Loucy (cell line): ENCODE data around the gene EPYC.

Source experiments
- H2AFZ ChIP-seq: fragments of 200-600 bp; sonication (generic); 2 replicates; pipeline ENCODE4 v1.6.0; 2016; ENCODE audit warnings: antibody characterized with exemption, mild to moderate bottlenecking, low read length, moderate library complexity
- H3F3A ChIP-seq: fragments of 200-600 bp; 2 replicates; pipeline ENCODE4 v1.6.0; 2016; ENCODE audit warnings: antibody characterized with exemption, low read depth, mild to moderate bottlenecking
- H3K27me3 ChIP-seq: fragments of 200-600 bp; sonication (generic); 2 replicates; pipeline ENCODE4 v1.6.1; 2014; ENCODE audit warnings: low read length, mild to moderate bottlenecking; ENCODE audit not compliant: insufficient read depth, poor library complexity, severe bottlenecking
- H3K36me3 ChIP-seq: fragments of 200-600 bp; sonication (generic); 2 replicates; pipeline ENCODE4 v1.6.1; 2016; ENCODE audit warnings: low read length; ENCODE audit not compliant: insufficient read depth
- H3K4me1 ChIP-seq: fragments of 200-600 bp; sonication (generic); 2 replicates; pipeline ENCODE4 v1.5.1; 2014; ENCODE audit warnings: low read length, mild to moderate bottlenecking; ENCODE audit not compliant: insufficient read depth, poor library complexity, severe bottlenecking
- H3K4me2 ChIP-seq: fragments of 200-600 bp; sonication (generic); 2 replicates; pipeline ENCODE4 v1.6.0; 2014; ENCODE audit warnings: antibody characterized with exemption, low read length, low read depth, mild to moderate bottlenecking; ENCODE audit not compliant: poor library complexity, severe bottlenecking
- H3K4me3 ChIP-seq: fragments of 200-600 bp; sonication (generic); 2 replicates; pipeline ENCODE4 v1.5.1; 2014; ENCODE audit warnings: low read length, mild to moderate bottlenecking, mixed read lengths; ENCODE audit not compliant: poor library complexity, severe bottlenecking
- H3K79me2 ChIP-seq: fragments of 200-600 bp; sonication (generic); 2 replicates; pipeline ENCODE4 v1.6.1; 2014; ENCODE audit warnings: low read length; ENCODE audit not compliant: insufficient read depth
- H3K9ac ChIP-seq: fragments of 200-600 bp; sonication (generic); 2 replicates; pipeline ENCODE4 v1.6.0; 2014; ENCODE audit warnings: mild to moderate bottlenecking, low read depth, low read length, moderate library complexity; ENCODE audit not compliant: poor library complexity, severe bottlenecking
- H3K9me2 ChIP-seq: fragments of 200-600 bp; sonication (generic); replicated peaks from 2 replicates; pipeline ENCODE4 v1.6.1; 2016; ENCODE audit warnings: low read depth, low read length, mixed read lengths
- H3K9me3 ChIP-seq: fragments of 200-600 bp; sonication (generic); 2 replicates; pipeline ENCODE4 v1.6.1; 2014; ENCODE audit warnings: mild to moderate bottlenecking, antibody characterized with exemption, low read length, low read depth; ENCODE audit not compliant: insufficient read depth
- H4K20me1 ChIP-seq: fragments of 200-600 bp; sonication (generic); 2 replicates; pipeline ENCODE4 v1.6.0; 2014; ENCODE audit warnings: antibody characterized with exemption, low read length, mild to moderate bottlenecking; ENCODE audit not compliant: insufficient read depth, poor library complexity, severe bottlenecking
- EZH2phosphoT487 ChIP-seq: fragments of 200-600 bp; IDR thresholded peaks from 2 replicates; pipeline ENCODE4 v1.6.1; 2018; ENCODE audit warnings: antibody characterized with exemption, mild to moderate bottlenecking, moderate library complexity, borderline replicate concordance
- TF ChIP-seq, protein P1 (sequence below): fragments of 200-600 bp; sonication (generic); conservative IDR thresholded peaks from 2 replicates; pipeline ENCODE4 v1.5.1; 2014; ENCODE audit warnings: mild to moderate bottlenecking, antibody characterized with exemption, low read length

EPYC gene

DNA sequence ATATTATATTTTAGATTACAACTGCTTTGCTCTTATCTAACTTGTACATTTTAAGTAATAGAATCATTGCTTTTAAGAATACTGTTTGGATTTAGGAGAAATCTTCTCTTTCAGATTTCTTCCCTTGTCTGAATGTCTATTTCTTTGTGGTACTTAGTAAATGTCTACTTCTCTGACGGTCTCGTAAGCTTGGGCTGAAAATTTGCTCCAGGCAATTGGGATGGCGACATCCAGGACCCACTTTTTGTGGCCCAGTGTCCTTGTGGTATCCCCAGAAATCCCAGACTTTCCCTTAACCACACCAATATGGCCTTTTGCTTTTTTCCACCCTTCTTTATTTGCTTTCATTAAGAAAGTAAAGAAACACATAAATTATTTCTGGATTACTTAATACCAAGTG is 25.8 kb downstream of the EPYC start:
- H3K9ac ChIP-seq, result no peak overlapping the region
- H4K20me1 ChIP-seq, result no peaks in the 10 kb centered on the region
- H3K4me2 ChIP-seq, result no peak overlapping the region
- H3K9me2 ChIP-seq, result no peaks in the 10 kb centered on the region
- H3K79me2 ChIP-seq, result no peaks in the 10 kb centered on the region
- H2AFZ ChIP-seq, result no peak overlapping the region
- H3K4me3 ChIP-seq, result no peak overlapping the region
- H3K27me3 ChIP-seq, result no peaks in the 10 kb centered on the region
- H3F3A ChIP-seq, result no peaks in the 10 kb centered on the region
- TF ChIP-seq, protein P1, sequence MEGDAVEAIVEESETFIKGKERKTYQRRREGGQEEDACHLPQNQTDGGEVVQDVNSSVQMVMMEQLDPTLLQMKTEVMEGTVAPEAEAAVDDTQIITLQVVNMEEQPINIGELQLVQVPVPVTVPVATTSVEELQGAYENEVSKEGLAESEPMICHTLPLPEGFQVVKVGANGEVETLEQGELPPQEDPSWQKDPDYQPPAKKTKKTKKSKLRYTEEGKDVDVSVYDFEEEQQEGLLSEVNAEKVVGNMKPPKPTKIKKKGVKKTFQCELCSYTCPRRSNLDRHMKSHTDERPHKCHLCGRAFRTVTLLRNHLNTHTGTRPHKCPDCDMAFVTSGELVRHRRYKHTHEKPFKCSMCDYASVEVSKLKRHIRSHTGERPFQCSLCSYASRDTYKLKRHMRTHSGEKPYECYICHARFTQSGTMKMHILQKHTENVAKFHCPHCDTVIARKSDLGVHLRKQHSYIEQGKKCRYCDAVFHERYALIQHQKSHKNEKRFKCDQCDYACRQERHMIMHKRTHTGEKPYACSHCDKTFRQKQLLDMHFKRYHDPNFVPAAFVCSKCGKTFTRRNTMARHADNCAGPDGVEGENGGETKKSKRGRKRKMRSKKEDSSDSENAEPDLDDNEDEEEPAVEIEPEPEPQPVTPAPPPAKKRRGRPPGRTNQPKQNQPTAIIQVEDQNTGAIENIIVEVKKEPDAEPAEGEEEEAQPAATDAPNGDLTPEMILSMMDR, result no peak
- TF ChIP-seq EZH2phosphoT487, result no peak
- H3K4me1 ChIP-seq, result no peaks in the 10 kb centered on the region
- H3K9me3 ChIP-seq, result no peaks in the 10 kb centered on the region
- no peaks in the 10 kb centered on the region for H3K36me3 ChIP-seq

DNA sequence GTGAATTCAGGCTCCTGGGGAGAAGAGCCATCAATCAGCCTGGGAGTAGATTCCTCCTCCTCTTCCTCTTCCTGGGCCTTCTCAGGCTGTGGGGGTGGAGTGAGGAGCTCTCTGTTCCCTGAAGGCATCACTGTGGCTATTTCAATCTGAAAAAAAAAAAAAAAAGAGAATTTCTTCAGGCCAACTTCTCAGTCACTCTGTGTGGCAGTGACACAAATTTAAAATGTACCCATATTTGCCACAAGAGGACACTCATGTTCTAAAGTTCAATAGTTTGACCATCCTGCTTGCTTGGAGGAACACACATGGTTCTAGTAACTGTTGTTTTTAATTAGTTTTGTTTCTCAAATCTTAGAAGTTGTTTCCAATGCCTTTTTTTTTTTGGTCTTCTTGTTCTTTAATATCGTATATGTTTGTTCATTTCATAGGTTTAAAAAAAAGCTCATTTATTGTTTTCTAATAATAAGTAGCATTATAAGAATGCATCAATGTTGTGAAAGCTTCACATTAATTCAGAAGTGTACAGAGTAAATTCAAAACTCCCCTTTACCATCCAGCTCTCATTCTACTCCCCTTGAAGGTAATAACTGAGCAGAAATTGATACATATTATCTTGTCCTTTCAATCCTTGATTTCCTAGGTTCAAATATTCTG is 26.5 kb downstream of the EPYC start:
- Histone ChIP-seq H3K27me3 (no peaks in the 10 kb centered on the region), H4K20me1 (no peaks in the 10 kb centered on the region), H3K9me2 (no peaks in the 10 kb centered on the region), H3K4me3 (no peak overlapping the region), H3K79me2 (no peaks in the 10 kb centered on the region), H3K9ac (no peak overlapping the region), H3K36me3 (no peaks in the 10 kb centered on the region), H2AFZ (no peak overlapping the region), H3K4me2 (no peak overlapping the region), H3F3A (no peaks in the 10 kb centered on the region), H3K9me3 (no peaks in the 10 kb centered on the region), H3K4me1 (no peaks in the 10 kb centered on the region)
- TF ChIP-seq, protein P1, result peak; percentile 75
- TF ChIP-seq EZH2phosphoT487, result no peak

DNA sequence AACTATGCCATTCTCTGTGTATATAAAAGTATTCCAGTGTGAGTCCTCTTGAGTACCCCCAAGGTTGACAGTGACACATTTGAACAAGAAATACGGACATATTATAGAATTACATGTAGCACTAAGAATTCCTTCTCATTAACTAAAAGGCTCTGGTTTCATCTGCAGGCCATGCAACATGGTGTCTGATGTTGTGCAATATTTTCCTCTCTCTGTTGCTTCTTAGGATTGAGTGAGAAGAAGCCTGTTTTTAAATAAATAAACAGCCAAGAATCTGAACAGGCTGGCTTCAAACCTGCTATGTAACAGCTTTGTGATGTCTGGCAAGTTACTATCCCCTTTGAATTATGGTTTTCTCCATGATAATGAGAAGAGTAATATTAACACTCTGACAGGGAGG is 27.5 kb downstream of the EPYC start:
- Histone ChIP-seq H3K4me1 (no peaks in the 10 kb centered on the region), H3K36me3 (no peaks in the 10 kb centered on the region), H2AFZ (no peak overlapping the region), H4K20me1 (no peaks in the 10 kb centered on the region), H3K9me2 (no peaks in the 10 kb centered on the region), H3K27me3 (no peaks in the 10 kb centered on the region), H3K9ac (no peak overlapping the region), H3K4me2 (no peak overlapping the region), H3K79me2 (no peaks in the 10 kb centered on the region), H3K9me3 (no peaks in the 10 kb centered on the region), H3F3A (no peaks in the 10 kb centered on the region), H3K4me3 (no peak overlapping the region)
- TF ChIP-seq, protein P1, result no peak
- TF ChIP-seq EZH2phosphoT487, result no peak
